ENCODE data around the gene GPC4. TPM values are rescaled to one million over a fixed set of nuclear protein-coding genes. Genes with fewer than 3 reads are reported as not detected.

The GPC4 gene
- total RNA-seq, 2 experiments from 2014 or later = not detected

DNA sequence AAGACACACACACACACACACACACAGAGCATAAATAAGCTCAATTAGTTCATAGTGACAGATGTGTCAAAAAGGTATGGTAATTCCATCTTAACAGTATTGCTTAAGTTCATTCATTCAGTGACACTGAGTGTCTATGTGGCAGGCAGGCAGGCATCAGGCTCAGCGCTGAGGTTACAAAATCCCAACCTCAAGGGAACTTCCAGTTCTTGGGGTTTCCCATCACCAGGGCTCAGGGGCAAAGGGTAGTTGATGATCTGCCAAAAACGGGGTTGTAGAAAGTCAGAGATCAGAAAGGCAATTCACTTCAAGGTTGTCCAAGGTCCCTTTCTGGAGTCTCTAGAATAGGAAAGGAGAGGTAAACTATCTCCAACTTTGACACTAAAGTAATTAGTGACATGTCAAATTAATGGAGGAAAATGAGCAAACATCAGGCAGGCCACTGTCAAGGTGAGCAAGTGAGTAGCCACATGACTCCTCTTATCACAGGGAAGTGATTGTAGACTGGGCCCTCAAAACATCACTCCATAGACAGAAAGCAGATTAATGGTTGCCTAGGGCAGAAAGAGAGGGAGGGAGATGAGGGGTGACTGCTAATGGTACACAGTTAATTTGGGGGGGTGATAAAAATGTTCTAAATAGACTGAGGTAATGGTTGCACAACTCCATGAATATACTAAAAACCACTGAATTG, 41.8 kb downstream of the GPC4 start:
- Mint-ChIP-seq H3K27ac (no peak overlapping the region), H3K36me3 (ENCODE audit: low read depth) (no peaks in the 10 kb centered on the region), H3K4me3 (no peak overlapping the region), H3K4me1 (no peaks in the 10 kb centered on the region), H3K27me3 (peaks cover 4% of the 10 kb centered on the region), H3K9me3 (no peaks in the 10 kb centered on the region)
- ChIA-PET POLR2A (no interaction called here), CTCF (no interaction called here)
- DNase-seq = no peak

DNA sequence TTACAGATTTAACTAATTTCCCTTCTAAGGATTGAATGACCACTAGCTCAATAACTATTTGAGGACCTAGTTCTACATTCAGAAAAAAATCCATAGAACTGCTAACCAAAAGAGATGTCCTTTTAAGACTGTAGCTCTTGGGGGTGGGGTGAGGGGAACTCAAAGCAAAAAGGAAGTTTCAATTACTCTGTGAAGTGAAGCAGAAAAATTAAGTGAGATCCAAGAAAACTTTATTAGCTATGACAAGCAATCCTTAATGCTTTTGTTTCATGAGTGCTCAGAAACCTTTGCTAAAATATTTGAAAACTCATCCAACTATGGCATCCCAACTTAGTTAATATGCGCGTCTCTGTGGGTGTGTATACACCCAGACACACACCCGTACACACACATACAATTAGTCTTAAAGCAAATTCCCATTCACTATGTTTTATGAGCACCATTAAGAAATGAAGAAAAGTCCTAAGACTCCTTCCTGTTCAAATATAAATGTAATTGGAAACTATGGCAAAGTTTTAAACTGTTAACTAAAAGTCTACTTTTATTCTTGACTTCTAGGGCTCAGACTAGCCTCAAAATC, 44.5 kb downstream of the GPC4 start:
- Mint-ChIP-seq H3K4me3 (no peak overlapping the region), H3K4me1 (no peaks in the 10 kb centered on the region), H3K36me3 (ENCODE audit: low read depth) (no peaks in the 10 kb centered on the region), H3K9me3 (no peaks in the 10 kb centered on the region), H3K27me3 (peaks cover 4% of the 10 kb centered on the region), H3K27ac (no peak overlapping the region)
- CTCF ChIA-PET = no interaction called here
- POLR2A ChIA-PET = no interaction called here
- DNase-seq = no peak

DNA sequence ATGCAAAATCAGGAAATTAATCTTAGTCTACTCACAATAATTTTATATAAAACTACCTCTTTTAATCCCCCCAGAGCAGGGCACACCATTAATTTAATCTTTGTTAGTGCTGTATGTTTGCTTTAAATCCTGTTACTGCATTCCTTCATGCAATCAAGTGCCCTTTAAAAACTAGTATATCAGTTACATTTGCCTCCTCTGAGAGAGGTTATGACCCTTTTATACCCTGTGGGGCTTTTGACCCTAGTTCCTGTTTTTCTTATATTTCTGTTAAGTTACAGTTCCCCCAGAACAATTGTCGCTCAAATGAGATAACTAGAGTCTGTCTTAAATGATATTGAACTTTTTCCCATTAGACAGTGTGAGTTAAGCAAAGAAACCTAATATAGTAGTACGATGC, 46.2 kb downstream of the GPC4 start:
- CTCF ChIA-PET = no interaction called here

DNA sequence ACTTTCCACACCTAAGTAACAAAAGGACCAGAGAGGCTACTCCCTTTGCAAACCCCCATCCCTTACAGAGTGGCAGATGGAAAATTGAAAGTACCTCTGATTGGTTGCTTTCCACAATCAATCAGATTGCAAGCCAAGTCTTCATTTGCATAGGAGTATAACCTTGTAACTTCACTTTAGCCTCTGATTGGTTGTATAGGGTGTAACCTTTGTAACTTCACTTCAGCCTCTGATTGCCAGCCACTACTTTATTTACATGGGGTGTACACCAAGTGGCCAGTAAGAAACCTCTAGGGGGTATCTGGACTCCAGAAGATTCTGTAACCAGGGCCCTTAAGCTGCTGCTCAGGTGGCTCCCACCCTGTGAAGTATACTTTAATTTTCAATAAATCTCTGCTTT, 48.6 kb downstream of the GPC4 start:
- no peak for DNase-seq
- Mint-ChIP-seq H3K9me3 (no peaks in the 10 kb centered on the region), H3K27me3 (peaks cover 2% of the 10 kb centered on the region), H3K27ac (no peak overlapping the region), H3K36me3 (ENCODE audit: low read depth) (no peaks in the 10 kb centered on the region), H3K4me3 (no peak overlapping the region), H3K4me1 (no peaks in the 10 kb centered on the region)
- ChIA-PET POLR2A (no interaction called here), CTCF (no interaction called here)

More for the DNA sequence above, 46.2 kb downstream of the GPC4 start:
- POLR2A ChIA-PET = no interaction called here
- Mint-ChIP-seq H3K4me1 (no peaks in the 10 kb centered on the region), H3K27ac (no peak overlapping the region), H3K9me3 (no peaks in the 10 kb centered on the region), H3K4me3 (no peak overlapping the region), H3K27me3 (peaks cover 3% of the 10 kb centered on the region), H3K36me3 (ENCODE audit: low read depth) (no peaks in the 10 kb centered on the region)
- no peak for DNase-seq

DNA sequence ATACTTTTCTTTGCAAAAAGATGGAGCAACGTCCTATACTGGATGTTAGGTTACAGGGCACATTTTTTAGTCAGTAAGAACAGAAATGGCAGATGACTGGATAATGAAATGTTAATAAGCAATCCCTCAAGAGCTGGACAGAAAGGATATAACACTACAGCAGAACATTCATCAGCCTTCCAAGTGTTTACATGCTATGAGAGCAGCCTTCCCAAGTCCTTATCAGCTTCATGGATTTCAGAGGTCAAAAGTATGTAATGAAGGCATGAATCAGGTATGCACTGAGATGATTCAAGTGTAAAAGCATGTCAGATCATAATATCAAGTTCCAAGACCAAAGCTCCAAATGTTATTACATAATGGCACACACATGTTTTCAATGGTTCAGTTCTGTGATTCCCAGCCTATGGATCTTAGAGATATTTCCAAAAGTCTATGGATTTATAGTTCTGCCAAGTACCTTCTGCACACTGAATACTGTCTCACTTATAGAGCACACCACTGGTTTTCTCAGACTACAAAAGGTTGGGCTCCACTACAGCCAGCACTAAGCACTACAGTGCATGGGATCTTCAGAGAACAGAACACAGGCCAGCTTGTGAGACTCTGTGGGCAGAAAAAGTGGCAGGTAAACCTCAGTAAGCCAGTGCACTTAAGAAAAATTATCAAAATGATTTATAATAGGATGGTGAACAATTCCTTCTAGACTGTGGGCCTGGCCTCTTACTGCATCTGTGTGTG, 49.2 kb downstream of the GPC4 start:
- Mint-ChIP-seq H3K4me3 (no peak overlapping the region), H3K27ac (no peak overlapping the region), H3K36me3 (ENCODE audit: low read depth) (no peaks in the 10 kb centered on the region), H3K4me1 (no peaks in the 10 kb centered on the region), H3K9me3 (no peaks in the 10 kb centered on the region), H3K27me3 (peaks cover 2% of the 10 kb centered on the region)
- CTCF ChIA-PET = no interaction called here
- POLR2A ChIA-PET = no interaction called here
- DNase-seq = no peak

DNA sequence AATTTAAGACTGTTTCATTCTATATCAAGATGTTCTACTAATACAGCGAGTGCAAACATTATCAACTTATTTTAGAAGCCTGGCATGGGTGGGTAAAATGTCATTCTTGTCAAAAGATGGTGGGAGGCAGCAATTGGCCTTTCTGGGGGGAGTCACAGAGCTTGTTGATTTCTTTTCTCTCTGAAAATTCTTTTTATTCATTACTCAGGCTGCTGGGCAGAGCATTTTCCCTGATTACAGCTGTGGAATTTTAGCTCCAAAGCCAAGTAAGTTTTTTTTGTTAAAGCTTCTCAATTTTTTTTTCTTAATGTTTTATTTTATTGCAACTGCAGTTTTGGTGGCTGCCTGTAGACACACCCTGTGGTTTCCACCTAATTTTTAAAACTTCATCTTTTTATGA, 50.4 kb downstream of the GPC4 start:
- Mint-ChIP-seq H3K4me1 (no peaks in the 10 kb centered on the region), H3K9me3 (no peaks in the 10 kb centered on the region), H3K4me3 (no peak overlapping the region), H3K27me3 (peaks cover 2% of the 10 kb centered on the region), H3K27ac (no peak overlapping the region), H3K36me3 (ENCODE audit: low read depth) (no peaks in the 10 kb centered on the region)
- no peak for DNase-seq
- POLR2A ChIA-PET = no interaction called here
- CTCF ChIA-PET = no interaction called here

DNA sequence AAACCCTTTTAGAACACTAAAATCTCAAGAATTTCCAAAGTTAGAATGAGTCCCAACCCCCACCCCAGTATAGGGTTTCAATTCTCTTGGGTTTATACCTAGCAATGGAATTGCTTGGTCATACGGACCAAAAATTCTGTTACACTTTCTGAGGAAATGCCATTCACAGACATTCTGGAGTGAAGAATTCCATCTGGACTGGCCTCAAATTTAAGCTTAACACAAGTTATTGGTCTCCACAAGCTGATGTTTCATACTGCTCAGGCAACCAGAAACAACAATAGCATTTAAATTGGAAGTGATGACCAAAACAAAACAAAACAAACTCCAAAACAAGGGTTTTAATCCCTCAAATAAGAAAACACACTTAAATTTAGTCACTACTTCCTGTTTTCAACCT, 51.1 kb downstream of the GPC4 start:
- Mint-ChIP-seq H3K27me3 (peaks cover 2% of the 10 kb centered on the region), H3K4me1 (no peaks in the 10 kb centered on the region), H3K9me3 (no peaks in the 10 kb centered on the region), H3K4me3 (no peak overlapping the region), H3K36me3 (ENCODE audit: low read depth) (no peaks in the 10 kb centered on the region), H3K27ac (no peak overlapping the region)
- CTCF ChIA-PET = no interaction called here
- DNase-seq = no peak
- POLR2A ChIA-PET = no interaction called here

DNA sequence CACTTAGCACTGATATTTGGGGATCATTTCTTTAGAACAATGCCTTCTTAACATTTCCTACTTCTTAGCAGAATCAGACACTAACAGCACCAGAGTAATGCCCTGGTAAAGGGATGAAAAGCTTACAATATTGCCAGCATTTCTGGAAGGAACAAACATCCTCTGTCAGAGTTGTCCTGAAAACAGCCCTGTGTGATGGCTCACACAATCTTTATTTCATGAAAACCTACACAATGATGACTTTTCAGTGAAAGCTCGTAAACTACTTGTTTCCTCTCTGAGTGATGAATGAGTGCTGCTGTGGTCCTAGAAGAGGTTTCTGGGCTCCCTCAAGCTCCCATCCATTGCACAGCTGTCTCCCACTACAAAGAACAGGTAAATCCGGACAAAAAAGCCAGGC, 52.8 kb downstream of the GPC4 start:
- Mint-ChIP-seq H3K27me3 (peaks cover 2% of the 10 kb centered on the region), H3K27ac (no peak overlapping the region), H3K9me3 (no peaks in the 10 kb centered on the region), H3K4me1 (no peaks in the 10 kb centered on the region), H3K36me3 (ENCODE audit: low read depth) (no peaks in the 10 kb centered on the region), H3K4me3 (no peak overlapping the region)
- CTCF ChIA-PET = no interaction called here
- POLR2A ChIA-PET = no interaction called here
- no peak for DNase-seq

DNA sequence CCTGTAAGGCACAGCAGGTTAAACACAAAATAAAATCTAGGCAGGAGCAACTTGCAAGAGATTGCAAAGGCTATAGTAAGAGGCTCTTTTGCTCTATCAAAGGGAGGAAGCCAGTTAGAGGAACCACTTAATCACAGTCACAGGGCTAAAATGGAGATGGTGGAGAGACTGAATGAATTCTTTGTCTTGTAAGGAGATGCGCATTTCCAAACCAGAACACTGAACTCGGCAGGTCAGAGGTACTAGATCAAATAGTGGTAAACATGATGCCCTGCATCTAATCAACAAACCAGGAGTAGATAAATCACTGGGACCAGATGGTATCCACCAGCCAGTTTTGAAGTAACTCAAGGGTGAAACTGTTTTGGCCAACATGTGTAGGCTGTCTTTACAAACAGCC, 55.8 kb downstream of the GPC4 start:
- no peaks in the 10 kb centered on the region for H3K9me3 Mint-ChIP-seq
- no peak overlapping the region for H3K4me3 Mint-ChIP-seq
- CTCF ChIA-PET = no interaction called here
- H3K36me3 Mint-ChIP-seq (ENCODE audit: low read depth) = no peaks in the 10 kb centered on the region
- H3K27ac Mint-ChIP-seq = no peak overlapping the region
- POLR2A ChIA-PET = no interaction called here
- peaks cover 2% of the 10 kb centered on the region for H3K27me3 Mint-ChIP-seq
- DNase-seq = no peak
- H3K4me1 Mint-ChIP-seq = no peaks in the 10 kb centered on the region

DNA sequence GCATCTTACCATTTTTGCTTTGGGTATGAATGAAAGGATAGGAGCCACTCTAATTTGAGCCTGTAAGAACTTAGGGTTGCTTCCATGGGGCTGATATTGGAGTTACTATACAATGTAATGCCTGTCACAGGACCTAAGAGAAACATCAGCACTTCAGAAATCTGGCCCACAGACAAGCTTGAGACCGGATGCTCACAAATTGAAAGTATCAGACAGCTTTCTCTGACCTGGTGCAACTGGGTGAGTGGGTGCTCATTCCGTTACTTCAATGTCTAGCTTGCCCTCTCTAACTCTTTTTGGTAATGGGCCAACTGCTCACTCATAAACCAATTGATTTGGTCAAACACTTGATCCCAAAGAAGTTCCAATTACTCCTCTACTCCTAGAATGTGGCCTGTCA, 62.1 kb downstream of the GPC4 start:
- Mint-ChIP-seq H3K27me3 (no peaks in the 10 kb centered on the region), H3K36me3 (ENCODE audit: low read depth) (no peaks in the 10 kb centered on the region), H3K4me3 (no peak overlapping the region), H3K27ac (no peak overlapping the region), H3K4me1 (no peaks in the 10 kb centered on the region), H3K9me3 (no peaks in the 10 kb centered on the region)
- CTCF ChIA-PET = no interaction called here
- POLR2A ChIA-PET = no interaction called here
- DNase-seq = no peak

DNA sequence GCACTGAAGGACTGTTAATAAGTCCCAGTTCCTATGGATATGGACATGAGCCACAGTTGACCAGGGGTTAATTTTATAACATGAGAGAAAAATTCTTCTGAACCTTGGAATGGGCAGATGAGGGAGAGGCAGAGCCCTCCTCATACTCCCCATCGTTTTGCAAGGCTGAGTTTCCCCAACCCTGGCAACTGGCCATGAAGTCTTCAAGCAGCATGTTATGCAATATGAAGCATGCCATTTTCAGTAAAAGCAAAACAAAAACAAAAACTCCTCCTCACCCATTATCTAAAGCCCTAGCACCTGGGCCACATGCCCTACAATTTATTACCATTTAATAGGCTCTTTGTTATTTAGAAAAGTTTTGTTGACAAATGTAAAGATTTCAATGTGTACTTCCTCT, 64.5 kb downstream of the GPC4 start:
- CTCF ChIA-PET = no interaction called here
- no peaks in the 10 kb centered on the region for H3K4me1 Mint-ChIP-seq

DNA sequence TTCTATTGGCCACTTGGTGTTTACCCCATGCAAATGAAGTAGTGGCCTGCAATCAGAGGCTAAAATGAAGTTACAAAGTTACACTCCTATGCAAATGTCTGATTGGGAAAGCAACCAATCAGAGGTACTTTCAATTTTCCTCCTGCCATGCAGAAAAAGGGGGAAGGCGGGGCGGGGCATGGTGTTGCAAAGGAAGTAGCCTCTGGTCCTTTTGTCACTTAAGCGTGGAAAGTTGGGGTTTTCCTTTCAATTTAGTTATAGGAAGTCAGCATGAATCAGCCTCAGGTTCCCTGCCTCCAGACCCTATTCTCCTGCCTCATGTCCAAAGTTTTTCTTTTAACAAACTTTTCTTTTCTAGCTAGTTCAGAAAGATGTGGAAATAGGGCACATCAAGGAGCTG, 69.3 kb downstream of the GPC4 start:
- POLR2A ChIA-PET = no interaction called here
- CTCF ChIA-PET = no interaction called here
- Mint-ChIP-seq H3K36me3 (ENCODE audit: low read depth) (no peaks in the 10 kb centered on the region), H3K9me3 (no peaks in the 10 kb centered on the region), H3K4me1 (no peaks in the 10 kb centered on the region), H3K4me3 (no peak overlapping the region), H3K27ac (no peak overlapping the region), H3K27me3 (peaks cover 1% of the 10 kb centered on the region)
- no peak for DNase-seq

More for the DNA sequence above, 64.5 kb downstream of the GPC4 start:
- H3K27ac Mint-ChIP-seq = no peak overlapping the region
- H3K27me3 Mint-ChIP-seq = no peaks in the 10 kb centered on the region
- H3K36me3 Mint-ChIP-seq (ENCODE audit: low read depth) = no peaks in the 10 kb centered on the region
- no peak for DNase-seq
- no peak overlapping the region for H3K4me3 Mint-ChIP-seq
- POLR2A ChIA-PET = no interaction called here
- no peaks in the 10 kb centered on the region for H3K9me3 Mint-ChIP-seq

DNA sequence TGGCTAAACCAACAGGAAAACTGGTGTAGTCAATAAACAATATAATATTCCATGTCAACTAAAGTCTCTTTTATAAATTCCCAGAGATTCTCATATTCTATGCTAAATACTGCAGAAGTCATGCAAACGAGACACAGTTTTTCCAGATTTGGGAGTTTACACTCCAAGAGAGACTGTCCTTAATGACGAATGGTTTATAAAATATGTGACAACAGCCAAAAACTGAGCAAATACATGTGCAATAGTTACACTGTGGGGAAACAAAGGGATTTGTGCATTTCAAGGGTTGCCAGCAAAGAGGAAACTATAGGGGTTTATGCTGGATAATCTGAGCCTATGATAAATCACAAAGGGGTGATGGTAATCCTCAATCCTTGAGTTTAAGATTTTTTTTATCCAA, 75.7 kb downstream of the GPC4 start:
- no peaks in the 10 kb centered on the region for H3K9me3 Mint-ChIP-seq
- H3K4me3 Mint-ChIP-seq = no peak overlapping the region
- ChIA-PET POLR2A (no interaction called here), CTCF (no interaction called here)
- H3K27me3 Mint-ChIP-seq = peaks cover 1% of the 10 kb centered on the region
- H3K4me1 Mint-ChIP-seq = no peaks in the 10 kb centered on the region
- no peaks in the 10 kb centered on the region for H3K36me3 Mint-ChIP-seq (ENCODE audit: low read depth)
- no peak for DNase-seq
- H3K27ac Mint-ChIP-seq = no peak overlapping the region

DNA sequence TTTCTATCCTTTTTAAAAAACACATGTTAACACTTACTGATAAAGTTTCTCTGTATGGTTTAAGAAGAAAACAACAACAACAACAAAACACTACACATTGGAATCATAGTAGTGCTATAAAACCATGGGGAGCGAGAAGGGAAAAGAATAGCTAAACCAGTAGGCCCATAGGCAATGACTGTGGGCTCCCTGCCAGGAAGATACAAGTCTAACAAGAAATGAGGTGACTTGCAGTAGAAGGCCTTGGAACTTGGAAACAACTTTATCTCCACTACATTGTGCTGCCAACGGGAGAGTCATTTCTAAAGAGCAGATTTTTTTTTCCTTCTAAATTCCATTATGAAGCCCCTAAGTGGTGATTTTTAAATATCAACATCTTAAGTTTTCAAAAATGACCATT, 78.0 kb downstream of the GPC4 start:
- H3K36me3 Mint-ChIP-seq (ENCODE audit: low read depth) = no peaks in the 10 kb centered on the region
- ChIA-PET POLR2A (no interaction called here), CTCF (no interaction called here)
- H3K4me3 Mint-ChIP-seq = no peak overlapping the region
- H3K27ac Mint-ChIP-seq = no peak overlapping the region
- no peak for DNase-seq
- H3K9me3 Mint-ChIP-seq = no peaks in the 10 kb centered on the region
- no peaks in the 10 kb centered on the region for H3K27me3 Mint-ChIP-seq
- H3K4me1 Mint-ChIP-seq = no peaks in the 10 kb centered on the region
